Hematopoietic multipotent progenitor cell treated with erythropoietin and hydrocortisone succinate and interleukin-3 and kit ligand, for 15 days (in vitro differentiated cells): ENCODE data around the gene NSMF.
"Not testable (repeated sequence)": the region's sequence is repeated elsewhere in the genome, so short reads cannot be mapped to it uniquely, and the experiment has no call there.

ENCODE experiments used
- DNase-seq: peaks from one replicate; pipeline ENCODE4 v3.0.0-alpha.2; 2015; ENCODE audit warnings: low spot score

The NSMF gene

DNA sequence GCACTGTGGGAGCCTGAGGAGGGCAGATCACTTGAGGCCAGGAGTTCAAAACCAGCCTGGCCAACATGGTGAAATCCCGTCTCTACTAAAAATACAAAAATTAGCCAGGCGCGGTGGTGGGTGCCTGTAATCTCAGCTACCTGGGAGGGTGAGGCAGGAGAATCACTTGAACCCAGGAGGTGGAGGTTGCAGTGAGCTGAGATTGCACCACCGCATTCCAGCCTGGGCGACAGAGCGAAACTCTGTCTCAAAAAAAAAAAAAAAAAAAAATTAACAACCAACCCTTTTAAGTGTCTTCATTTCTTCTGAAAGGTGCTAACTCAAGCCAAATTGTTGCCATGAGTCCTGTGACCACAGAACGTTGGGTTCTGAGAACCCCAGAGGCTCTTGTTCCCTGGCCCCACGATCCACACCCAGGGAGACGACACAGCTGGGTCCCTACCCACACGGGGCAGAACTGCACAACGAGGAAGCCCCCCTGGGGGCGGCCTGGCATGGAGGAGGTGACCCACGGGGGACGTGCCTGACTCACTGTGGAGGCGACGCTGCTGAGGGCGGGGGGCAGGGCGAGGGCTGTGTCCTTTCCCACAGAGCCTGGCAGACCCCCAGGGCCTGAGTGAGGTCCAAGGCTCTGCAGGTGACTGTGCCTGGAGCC is 48.8 kb downstream of the NSMF start:
- not testable (repeated sequence) for DNase-seq

DNA sequence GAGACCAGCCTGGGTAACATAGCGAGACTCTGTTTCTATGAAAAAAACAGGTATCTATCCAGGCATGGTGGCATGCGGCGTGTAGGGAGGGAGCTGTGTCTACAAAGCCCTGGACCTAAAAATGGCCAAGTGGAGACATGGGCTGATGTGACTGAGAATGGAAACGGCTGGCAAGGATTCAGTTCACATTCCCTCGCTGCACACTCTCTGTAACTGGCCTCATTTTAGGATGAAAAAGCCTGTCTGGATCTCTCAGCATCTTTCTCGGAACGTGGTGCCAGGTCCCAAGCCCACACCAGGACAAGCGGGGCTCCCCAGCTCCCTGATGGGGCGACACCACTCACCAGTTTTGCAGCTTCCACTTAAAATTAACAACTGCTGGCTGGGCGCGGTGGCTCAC is 49.6 kb downstream of the NSMF start:
- DNase-seq = no peak

DNA sequence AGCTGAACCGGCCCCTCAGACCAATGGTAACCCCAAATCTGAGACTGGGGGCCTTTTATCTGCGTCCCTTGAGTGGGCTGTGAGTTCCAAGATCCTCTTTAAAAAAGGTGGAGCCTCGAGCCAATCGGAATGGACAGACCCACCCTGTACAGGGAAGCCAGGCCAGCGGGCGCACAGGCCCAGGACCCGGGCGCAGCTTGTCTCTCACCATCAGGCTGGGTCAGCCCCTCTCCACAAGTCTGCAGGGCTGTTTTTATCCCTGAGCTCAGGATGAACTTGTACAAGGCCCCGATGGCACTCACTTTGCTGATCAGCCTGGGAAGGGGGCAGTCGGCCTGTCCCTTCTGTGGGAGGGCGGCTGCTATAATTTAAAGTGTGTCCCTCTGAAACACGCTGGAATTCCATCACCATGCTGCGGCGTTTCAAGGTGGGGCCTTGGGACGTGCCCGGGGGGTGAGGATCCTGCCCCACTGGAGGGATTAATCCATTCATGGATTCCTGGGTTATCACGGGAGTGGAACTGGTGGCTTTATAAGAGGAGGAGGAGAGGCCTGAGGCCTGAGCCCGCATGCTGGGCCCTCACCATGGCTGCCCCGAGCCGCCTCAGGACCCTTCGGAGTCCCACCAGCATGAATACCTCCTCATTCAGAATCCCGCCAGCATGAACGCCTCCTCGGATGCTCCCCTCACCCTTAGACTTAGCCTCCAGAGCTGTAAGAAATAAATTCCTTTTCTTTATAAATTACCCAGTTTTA is 50.3 kb downstream of the NSMF start:
- DNase-seq = no peak

DNA sequence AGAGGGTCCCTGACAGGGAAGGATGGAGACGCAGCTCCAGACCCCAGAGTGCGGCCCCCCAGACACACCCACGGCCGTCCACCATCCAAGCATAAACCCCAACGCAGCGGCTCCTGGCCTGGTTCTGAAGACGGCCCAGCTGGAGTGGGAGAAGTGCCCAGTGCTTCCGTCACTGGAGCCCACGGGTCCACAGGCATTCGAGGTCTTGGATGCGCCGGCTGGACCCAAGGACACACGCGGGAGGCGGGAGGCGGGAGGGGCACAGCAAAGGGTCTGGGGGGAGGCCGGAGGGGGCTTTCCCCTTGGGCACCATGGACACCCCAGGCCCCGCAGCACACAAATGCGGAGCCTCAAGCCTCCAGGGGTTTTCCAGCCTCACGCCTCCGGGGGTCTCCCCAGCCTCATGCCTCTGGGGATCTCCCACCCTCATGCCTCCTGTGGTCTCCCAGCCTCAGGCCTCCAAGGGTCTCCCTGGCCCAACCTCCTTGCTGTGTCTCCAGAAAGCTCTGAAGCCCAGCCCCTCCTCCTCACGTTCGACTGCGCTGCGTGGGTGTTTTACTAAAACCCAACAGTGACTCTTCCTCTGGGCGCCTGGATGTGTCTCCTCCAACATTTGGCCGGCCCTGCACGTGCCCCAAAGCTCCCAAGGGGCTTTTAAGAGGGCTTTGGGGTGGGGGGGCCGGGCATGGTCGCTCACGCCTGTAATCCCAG is 51.4 kb downstream of the NSMF start:
- DNase-seq = no peak

DNA sequence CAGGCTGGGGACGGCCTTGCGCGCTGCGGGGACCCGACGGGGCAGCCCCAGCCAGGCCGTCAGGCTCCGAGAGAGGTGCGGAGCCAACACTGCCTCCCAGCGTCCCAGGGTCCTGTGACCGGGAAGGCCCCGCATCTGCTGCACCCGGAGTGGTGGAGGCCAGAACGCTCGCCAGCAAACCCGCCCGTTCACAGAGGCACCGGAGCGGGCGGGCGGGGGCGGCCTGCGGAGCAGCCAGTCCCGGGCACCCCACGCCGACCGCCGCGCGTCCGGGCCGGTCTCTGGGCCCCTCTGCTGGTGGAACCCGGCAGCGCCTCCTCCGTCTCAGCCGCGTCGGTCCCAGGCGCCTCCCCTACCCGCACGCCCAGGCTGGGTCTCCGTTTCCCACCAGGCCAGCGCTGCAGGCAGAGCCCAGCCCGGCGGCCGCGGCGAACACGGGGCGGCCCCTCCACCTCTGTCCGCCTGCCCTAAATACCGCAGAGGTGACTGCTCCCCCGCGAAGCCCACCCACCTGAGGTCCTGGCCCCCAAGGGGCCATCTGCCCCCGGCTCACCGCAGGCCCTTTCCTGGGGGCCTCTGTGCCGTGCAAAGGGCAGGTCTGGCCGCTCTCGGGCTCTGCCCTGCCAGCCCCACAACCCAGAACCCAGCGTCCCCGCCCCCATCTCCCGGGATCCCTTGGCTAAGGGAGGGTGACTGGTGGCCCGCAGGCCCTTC is 52.1 kb downstream of the NSMF start:
- DNase-seq = no peak

DNA sequence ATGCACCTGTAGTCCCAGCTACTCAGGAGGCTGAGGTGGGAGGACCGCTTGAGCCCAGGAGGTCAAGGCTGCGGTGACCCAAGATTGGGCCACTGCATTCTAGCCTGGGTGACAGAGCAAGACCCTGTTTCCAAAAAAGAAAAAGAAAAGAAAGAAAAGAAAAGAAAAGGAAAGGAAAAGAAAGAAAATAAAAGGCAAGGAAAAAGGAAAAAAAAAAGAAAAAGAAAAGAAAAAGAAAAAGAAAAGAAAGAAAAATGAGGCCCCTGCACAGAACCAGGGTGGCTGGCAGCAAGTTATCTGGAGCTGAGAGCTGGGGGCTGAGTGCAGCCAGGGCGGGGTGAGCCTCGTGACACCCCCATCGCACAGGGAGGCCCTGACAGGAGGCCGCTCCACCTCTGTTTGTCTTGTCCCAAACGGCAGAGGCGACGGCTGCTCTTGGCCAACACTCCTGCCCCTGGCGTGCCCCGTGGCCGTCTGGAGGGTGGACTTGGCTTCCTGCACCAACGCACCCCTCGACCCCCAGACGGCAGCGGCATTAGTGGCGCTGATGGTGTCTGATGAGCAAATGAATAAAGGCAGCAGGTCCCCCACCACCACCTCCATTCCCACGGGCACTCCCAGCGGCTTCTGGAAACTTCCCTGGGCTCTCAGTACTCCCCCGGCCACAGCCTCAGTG is 52.9 kb downstream of the NSMF start:
- DNase-seq = no peak

DNA sequence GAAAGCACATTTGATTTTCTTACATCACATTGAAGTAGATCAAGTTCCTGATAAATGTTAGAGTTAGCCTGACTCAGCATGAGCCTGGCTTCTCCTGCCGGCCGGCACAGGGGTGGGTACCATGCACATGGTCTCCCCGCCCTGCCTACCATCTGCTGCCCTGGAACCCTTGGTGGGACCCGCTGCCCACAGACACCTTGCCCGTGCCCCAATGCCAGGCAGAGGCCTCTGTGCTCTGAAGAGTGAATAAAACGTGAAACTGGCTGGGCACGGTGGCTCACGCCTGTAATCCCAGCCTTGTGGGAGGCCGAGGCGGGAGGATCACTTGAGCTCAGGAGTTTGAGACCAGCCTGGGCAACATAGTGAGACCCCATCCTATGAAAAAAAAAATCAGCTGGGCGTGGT is 53.5 kb downstream of the NSMF start:
- DNase-seq = no peak

DNA sequence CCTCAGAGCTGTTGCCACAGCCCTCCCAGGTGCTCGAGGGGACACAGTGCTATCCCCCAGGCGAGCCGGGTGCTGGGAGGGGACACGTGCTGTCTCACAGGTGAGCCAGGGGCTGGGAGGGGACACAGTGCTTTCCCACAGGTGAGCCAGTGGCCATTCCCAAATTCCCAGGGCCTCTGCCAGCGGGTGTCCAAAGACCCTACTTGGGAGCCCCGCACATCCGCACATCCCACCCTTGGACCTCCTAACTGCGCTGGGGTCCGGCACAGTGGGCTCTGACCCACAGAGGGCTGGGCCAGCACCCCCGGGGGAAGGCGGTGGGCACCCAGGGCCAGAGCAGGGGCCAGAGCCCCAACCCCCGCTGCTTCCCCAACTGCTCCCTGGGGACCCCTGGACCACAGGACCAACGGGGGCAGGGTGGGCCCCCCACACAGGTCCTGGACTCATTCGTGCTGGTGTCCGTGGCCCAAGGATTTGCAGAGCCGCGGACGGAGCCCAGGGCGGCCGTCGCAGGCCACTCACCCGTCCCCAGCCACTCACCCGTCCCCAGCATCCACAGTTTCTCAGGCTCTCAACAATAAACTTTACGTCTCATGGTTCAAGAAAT is 54.1 kb downstream of the NSMF start:
- no peak for DNase-seq

DNA sequence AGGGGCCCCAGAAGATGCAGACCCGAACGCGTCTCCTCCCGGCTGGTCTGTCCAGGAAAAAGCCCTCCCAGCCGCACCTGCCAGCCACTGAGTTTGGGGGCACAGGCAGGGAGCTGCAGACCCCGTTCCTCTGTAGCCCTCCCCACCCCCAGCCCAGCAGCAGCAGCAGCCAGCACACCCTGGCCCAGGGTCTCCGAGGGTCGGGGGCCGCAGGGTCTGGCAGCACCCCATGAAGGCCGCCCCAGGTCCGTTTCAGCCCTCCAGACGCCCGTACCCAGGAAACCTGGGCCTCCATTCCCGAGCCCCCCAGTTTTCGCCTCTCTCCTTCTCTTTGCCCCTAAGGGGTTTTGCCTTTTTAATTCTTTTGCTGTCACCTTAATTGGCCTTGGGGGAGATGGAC is 55.9 kb downstream of the NSMF start:
- no peak for DNase-seq

DNA sequence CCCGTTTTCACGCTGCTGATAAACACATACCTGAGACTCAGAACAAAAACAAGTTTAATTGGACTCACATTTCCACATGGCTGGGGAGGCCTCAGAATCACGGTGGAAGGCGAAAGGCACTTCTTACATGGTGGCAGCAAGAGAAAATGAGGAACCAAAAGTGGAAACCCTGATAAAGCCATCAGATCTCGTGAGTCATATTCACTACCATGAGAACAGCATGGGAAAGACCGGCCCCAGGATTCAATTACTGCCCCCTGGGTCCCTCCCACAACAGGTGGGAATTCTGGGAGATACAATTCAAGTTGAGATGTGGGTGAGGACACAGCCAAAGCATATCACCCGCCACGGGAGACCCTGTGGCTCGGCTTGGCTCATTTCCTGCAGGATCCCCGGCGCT is 56.4 kb downstream of the NSMF start:
- no peak for DNase-seq

DNA sequence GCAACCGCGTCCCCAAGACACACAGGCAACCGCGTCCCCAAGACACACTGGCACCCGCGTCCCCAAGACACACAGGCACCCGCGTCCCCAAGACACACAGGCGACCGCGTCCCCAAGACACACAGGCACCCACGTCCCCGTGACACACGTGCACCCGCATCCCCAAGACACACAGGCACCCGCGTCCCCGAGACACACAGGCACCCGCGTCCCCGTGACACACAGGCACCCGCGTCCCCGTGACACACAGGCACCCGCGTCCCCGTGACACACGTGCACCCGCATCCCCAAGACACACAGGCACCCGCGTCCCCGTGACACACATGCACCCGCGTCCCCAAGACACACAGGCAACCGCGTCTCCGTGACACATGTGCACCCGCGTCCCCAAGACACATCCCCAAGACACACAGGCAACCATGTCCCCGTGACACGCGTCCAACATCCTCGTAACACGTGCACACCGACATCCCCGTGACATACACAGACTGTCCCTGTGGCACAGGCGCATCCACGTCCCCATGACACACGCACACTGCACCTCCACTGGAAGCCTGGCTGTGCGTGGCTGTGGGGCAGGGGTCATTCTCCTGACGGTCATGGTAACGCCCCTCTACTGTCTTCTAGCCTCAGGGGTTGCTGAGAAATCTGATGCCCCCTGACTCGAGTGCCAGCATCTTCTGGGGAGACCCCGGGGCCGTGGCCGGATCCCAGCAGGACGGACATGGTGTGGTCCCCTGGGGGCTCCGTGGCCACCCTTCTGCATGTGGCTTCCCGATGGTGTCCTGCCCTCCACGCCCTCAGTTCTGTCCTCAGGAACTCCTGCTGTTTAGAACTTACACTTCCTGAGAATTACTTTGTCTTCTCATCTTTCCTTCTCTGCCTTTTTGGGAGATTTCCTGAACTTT is 60.3 kb downstream of the NSMF start:
- no peak for DNase-seq

DNA sequence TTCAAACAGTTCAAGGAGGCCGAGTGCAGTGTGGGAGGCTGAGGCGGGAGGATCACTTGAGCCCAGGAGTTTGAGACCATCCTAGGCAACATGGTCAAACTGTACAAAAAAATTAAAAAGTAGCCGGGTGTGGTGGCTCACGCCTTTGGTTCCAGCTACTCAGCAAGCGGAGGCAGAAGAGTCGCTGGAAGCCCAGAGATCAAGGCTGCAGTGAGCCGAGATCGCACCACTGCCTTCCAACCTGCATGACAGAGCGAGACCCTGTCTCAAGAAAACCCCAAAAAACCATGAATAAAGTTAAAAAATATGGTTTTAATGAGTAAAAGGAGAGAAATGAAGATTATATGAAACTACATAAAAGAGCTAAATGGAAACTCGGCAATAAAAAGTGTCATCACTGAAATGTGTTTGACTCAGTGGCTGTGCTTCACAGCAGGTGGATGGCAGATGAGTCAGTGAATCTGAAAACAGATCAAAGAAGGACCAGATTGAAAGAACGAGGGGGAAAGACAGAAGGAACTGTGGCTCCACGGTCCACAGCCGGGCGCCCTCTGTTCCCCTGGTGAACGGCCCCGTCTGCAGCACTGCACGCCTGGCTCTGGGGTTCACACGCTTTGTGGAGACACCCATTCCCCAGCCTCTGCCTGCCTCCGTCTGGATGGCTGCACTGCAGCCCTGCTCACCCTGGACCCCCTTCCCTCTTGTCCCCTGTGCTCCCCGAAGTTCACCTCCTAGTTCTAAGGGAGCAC is 61.3 kb downstream of the NSMF start:
- no peak for DNase-seq
